ENCODE results near the gene SOST. TPM values are rescaled to one million over a fixed set of nuclear protein-coding genes. Genes with fewer than 3 reads are reported as not detected.

The SOST gene
- total RNA-seq, 1 experiment from 2014 or later = 0.07 TPM

DNA sequence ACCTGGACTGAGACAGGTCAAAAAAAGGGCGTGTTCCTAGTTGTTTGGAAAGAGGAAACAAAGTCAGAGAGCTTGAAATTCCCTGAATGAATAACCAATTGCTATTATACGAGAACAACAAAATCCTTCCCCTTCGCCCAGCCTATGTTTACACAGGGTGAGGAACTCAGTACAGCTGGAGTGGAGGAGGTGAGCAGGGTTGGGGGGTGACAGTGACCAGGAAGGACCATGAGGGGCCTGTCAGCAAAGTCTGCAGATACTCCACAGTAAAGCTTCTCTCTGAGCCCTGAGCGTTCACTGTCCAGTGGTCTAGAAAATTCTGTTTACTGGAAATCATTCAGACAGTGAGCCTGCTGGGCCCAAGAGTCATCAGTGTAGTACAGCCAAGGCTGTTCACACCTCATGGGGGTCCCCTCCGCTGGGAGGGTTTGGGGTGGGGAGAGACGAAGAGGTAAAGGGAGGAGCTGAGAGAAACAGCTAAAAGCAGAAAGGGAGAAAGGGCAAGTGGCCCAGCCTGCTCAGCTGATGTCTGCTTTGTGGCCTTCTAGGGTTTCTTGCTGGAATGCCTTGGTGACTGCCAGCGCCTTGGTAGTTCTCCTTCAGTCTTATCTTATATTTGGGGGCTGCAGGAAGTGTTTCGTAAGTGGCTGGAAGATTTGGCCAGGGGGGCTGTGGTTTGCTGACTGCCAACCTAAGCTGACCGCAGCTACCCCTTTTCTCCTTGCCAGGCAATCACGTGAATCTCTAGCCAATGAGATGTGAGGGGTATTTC is 14.5 kb upstream of the SOST start:
- Mint-ChIP-seq H3K27me3 (ENCODE audit: low read depth) (no peaks in the 10 kb centered on the region), H3K27ac (no peak overlapping the region), H3K9me3 (no peaks in the 10 kb centered on the region), H3K4me1 (0 out of 2 replicates have a peak, but pooled peaks cover 4% of the 10 kb centered on the region), H3K4me3 (no peak overlapping the region), H3K36me3 (peaks cover 51% of the 10 kb centered on the region)
- DNase-seq (ENCODE audit: low spot score) (no peak), ATAC-seq (no peak)
- TF ChIP-seq, protein P1, sequence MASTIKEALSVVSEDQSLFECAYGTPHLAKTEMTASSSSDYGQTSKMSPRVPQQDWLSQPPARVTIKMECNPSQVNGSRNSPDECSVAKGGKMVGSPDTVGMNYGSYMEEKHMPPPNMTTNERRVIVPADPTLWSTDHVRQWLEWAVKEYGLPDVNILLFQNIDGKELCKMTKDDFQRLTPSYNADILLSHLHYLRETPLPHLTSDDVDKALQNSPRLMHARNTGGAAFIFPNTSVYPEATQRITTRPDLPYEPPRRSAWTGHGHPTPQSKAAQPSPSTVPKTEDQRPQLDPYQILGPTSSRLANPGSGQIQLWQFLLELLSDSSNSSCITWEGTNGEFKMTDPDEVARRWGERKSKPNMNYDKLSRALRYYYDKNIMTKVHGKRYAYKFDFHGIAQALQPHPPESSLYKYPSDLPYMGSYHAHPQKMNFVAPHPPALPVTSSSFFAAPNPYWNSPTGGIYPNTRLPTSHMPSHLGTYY (CRISPR knock-in tag; IDR thresholded peaks at IDR 0.05) = no peak
- TF ChIP-seq, protein P2, sequence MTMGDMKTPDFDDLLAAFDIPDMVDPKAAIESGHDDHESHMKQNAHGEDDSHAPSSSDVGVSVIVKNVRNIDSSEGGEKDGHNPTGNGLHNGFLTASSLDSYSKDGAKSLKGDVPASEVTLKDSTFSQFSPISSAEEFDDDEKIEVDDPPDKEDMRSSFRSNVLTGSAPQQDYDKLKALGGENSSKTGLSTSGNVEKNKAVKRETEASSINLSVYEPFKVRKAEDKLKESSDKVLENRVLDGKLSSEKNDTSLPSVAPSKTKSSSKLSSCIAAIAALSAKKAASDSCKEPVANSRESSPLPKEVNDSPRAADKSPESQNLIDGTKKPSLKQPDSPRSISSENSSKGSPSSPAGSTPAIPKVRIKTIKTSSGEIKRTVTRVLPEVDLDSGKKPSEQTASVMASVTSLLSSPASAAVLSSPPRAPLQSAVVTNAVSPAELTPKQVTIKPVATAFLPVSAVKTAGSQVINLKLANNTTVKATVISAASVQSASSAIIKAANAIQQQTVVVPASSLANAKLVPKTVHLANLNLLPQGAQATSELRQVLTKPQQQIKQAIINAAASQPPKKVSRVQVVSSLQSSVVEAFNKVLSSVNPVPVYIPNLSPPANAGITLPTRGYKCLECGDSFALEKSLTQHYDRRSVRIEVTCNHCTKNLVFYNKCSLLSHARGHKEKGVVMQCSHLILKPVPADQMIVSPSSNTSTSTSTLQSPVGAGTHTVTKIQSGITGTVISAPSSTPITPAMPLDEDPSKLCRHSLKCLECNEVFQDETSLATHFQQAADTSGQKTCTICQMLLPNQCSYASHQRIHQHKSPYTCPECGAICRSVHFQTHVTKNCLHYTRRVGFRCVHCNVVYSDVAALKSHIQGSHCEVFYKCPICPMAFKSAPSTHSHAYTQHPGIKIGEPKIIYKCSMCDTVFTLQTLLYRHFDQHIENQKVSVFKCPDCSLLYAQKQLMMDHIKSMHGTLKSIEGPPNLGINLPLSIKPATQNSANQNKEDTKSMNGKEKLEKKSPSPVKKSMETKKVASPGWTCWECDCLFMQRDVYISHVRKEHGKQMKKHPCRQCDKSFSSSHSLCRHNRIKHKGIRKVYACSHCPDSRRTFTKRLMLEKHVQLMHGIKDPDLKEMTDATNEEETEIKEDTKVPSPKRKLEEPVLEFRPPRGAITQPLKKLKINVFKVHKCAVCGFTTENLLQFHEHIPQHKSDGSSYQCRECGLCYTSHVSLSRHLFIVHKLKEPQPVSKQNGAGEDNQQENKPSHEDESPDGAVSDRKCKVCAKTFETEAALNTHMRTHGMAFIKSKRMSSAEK (CRISPR knock-in tag; IDR thresholded peaks at IDR 0.05; ENCODE audit: borderline replicate concordance) = no peak
- TF ChIP-seq RORB (CRISPR knock-in tag; IDR thresholded peaks at IDR 0.05) (no peak), NR1H2 (CRISPR knock-in tag; IDR thresholded peaks at IDR 0.05) (no peak), NFYB (CRISPR knock-in tag; conservative IDR thresholded peaks at IDR 0.05; ENCODE audit: low read depth) (no peak)
- TF ChIP-seq, protein P3, sequence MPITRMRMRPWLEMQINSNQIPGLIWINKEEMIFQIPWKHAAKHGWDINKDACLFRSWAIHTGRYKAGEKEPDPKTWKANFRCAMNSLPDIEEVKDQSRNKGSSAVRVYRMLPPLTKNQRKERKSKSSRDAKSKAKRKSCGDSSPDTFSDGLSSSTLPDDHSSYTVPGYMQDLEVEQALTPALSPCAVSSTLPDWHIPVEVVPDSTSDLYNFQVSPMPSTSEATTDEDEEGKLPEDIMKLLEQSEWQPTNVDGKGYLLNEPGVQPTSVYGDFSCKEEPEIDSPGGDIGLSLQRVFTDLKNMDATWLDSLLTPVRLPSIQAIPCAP (CRISPR knock-in tag; IDR thresholded peaks at IDR 0.05) = no peak
- CTCF ChIA-PET = interaction anchor here (0.7 to 0.9 kb wide), 2 partner anchors 13 to 73 kb away, joined by 3 to 4 read pairs; partner anchors contain the start of gene CD300LG
- POLR2A ChIA-PET = interaction anchor here (0.6 kb wide), 2 partner anchors 92 to 112 kb away, joined by 4 to 5 read pairs; no protein-coding TSS in a partner anchor

DNA sequence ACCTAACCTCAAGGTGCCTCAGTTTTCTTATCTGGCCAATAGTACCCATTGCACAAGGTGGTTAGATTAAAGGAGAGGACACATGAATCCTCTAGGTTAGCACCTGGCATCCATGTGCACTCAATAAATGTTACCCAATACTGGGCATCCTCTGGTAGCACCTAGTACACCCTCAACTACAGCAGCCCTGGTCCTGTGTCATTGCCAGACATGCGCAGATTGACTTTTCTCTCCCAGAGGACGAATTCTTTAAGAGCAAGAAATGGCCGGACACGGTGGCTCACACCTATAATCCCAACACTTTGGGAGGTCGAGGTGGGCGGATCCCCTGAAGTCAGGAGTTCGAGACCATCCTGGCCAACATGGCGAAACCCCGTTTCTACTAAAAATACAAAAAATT is 12.9 kb upstream of the SOST start:
- Mint-ChIP-seq H3K27ac (no peak overlapping the region), H3K27me3 (ENCODE audit: low read depth) (no peaks in the 10 kb centered on the region), H3K9me3 (no peaks in the 10 kb centered on the region), H3K36me3 (peaks cover 51% of the 10 kb centered on the region), H3K4me3 (no peak overlapping the region), H3K4me1 (no peaks in the 10 kb centered on the region)
- POLR2A ChIA-PET = interaction anchor here (0.7 kb wide), 1 partner anchor 98 kb away, joined by 5 read pairs; no protein-coding TSS in a partner anchor
- ATAC-seq (no peak), DNase-seq (ENCODE audit: low spot score) (no peak)
- TF ChIP-seq ZNF423 (CRISPR knock-in tag; IDR thresholded peaks at IDR 0.05) (no peak), RORB (CRISPR knock-in tag; IDR thresholded peaks at IDR 0.05) (no peak), NR3C1 (CRISPR knock-in tag; conservative IDR thresholded peaks at IDR 0.05; ENCODE audit: low read depth) (no peak), SMAD3 (CRISPR knock-in tag; IDR thresholded peaks at IDR 0.05; ENCODE audit: borderline replicate concordance) (no peak), HMGA2 (CRISPR knock-in tag; IDR thresholded peaks at IDR 0.05) (no peak), ZNF232 (CRISPR knock-in tag; IDR thresholded peaks at IDR 0.05) (no peak)
- TF ChIP-seq, protein P4, sequence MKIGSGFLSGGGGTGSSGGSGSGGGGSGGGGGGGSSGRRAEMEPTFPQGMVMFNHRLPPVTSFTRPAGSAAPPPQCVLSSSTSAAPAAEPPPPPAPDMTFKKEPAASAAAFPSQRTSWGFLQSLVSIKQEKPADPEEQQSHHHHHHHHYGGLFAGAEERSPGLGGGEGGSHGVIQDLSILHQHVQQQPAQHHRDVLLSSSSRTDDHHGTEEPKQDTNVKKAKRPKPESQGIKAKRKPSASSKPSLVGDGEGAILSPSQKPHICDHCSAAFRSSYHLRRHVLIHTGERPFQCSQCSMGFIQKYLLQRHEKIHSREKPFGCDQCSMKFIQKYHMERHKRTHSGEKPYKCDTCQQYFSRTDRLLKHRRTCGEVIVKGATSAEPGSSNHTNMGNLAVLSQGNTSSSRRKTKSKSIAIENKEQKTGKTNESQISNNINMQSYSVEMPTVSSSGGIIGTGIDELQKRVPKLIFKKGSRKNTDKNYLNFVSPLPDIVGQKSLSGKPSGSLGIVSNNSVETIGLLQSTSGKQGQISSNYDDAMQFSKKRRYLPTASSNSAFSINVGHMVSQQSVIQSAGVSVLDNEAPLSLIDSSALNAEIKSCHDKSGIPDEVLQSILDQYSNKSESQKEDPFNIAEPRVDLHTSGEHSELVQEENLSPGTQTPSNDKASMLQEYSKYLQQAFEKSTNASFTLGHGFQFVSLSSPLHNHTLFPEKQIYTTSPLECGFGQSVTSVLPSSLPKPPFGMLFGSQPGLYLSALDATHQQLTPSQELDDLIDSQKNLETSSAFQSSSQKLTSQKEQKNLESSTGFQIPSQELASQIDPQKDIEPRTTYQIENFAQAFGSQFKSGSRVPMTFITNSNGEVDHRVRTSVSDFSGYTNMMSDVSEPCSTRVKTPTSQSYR (CRISPR knock-in tag; IDR thresholded peaks at IDR 0.05) = no peak
- TF ChIP-seq, protein P5, sequence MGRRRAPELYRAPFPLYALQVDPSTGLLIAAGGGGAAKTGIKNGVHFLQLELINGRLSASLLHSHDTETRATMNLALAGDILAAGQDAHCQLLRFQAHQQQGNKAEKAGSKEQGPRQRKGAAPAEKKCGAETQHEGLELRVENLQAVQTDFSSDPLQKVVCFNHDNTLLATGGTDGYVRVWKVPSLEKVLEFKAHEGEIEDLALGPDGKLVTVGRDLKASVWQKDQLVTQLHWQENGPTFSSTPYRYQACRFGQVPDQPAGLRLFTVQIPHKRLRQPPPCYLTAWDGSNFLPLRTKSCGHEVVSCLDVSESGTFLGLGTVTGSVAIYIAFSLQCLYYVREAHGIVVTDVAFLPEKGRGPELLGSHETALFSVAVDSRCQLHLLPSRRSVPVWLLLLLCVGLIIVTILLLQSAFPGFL (CRISPR knock-in tag; IDR thresholded peaks at IDR 0.05; ENCODE audit: borderline replicate concordance) = no peak
- TF ChIP-seq, protein P6, sequence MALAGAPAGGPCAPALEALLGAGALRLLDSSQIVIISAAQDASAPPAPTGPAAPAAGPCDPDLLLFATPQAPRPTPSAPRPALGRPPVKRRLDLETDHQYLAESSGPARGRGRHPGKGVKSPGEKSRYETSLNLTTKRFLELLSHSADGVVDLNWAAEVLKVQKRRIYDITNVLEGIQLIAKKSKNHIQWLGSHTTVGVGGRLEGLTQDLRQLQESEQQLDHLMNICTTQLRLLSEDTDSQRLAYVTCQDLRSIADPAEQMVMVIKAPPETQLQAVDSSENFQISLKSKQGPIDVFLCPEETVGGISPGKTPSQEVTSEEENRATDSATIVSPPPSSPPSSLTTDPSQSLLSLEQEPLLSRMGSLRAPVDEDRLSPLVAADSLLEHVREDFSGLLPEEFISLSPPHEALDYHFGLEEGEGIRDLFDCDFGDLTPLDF (CRISPR knock-in tag; IDR thresholded peaks at IDR 0.05) = no peak
- TF ChIP-seq, protein P7, sequence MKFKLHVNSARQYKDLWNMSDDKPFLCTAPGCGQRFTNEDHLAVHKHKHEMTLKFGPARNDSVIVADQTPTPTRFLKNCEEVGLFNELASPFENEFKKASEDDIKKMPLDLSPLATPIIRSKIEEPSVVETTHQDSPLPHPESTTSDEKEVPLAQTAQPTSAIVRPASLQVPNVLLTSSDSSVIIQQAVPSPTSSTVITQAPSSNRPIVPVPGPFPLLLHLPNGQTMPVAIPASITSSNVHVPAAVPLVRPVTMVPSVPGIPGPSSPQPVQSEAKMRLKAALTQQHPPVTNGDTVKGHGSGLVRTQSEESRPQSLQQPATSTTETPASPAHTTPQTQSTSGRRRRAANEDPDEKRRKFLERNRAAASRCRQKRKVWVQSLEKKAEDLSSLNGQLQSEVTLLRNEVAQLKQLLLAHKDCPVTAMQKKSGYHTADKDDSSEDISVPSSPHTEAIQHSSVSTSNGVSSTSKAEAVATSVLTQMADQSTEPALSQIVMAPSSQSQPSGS (CRISPR knock-in tag; IDR thresholded peaks at IDR 0.05; ENCODE audit: borderline replicate concordance, low read depth) = no peak
- TF ChIP-seq, protein P8, sequence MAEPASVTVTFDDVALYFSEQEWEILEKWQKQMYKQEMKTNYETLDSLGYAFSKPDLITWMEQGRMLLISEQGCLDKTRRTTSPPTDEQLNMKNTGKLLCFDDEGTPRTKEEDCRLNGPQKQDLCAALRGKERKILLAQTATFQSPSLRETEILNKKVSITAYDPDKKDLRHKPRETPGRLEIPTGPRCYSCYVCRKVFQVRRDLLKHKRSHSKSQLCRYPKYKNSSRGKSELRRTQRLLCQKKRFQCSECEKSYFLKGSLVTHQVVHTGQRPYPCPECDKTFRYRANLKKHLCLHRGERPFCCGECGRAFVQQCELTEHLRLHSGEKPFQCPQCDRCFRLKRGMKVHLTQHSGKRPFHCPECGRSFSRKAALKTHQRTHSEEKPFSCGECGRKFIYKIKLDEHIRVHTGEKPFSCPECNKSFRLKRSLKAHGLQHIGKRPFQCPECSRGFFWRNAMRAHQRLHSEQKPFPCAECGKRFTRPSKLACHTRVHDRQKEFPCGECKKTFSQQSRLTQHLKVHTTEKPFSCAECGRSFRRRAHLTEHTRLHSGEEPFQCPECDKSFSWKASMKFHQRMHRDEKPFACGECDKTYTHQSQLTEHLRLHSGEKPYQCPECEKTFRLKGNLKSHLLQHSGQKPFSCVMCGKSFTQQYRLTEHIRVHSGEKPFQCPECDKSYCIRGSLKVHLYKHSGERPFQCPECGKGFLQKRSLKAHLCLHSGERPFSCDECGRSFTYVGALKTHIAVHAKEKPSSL (CRISPR knock-in tag; conservative IDR thresholded peaks at IDR 0.05) = no peak
- CTCF ChIA-PET = no interaction called here

Data from WTC11 (cell line).